ENCODE data around the gene DUS1L.

The DUS1L gene

GRCh38 chr17:82082456-82082855 is 16.9 kb upstream of the DUS1L start:
- in situ Hi-C loops (cut with HindIII; ENCODE audit: low pct_unique_long_range_greater_than_20kb, low sequenced_read_pairs) = no loop called here
- no peak for DNase-seq (ENCODE audit: low read depth in 1 of 2, low spot score in 1 of 2)
- no peak for TF ChIP-seq JUND (IDR thresholded peaks at IDR 0.05; ENCODE audit: low read depth)

- DNase-seq (ENCODE audit: low read depth in 1 of 2, low spot score in 1 of 2) = no peak
- TF ChIP-seq JUND (IDR thresholded peaks at IDR 0.05; ENCODE audit: low read depth) = no peak
- in situ Hi-C loops (cut with HindIII; ENCODE audit: low pct_unique_long_range_greater_than_20kb, low sequenced_read_pairs) = no loop called here
Observed at GRCh38 chr17:82081966-82082365, 16.4 kb upstream of the DUS1L start.

- no peak for TF ChIP-seq JUND (IDR thresholded peaks at IDR 0.05; ENCODE audit: low read depth)
- no peak for DNase-seq (ENCODE audit: low read depth in 1 of 2, low spot score in 1 of 2)
- in situ Hi-C loops (cut with HindIII; ENCODE audit: low pct_unique_long_range_greater_than_20kb, low sequenced_read_pairs) = no loop called here
Observed at GRCh38 chr17:82081546-82081945, 15.9 kb upstream of the DUS1L start.

GRCh38 chr17:82080789-82081464 is 15.3 kb upstream of the DUS1L start:
- no peak for DNase-seq (ENCODE audit: low read depth in 1 of 2, low spot score in 1 of 2)
- in situ Hi-C loops (cut with HindIII; ENCODE audit: low pct_unique_long_range_greater_than_20kb, low sequenced_read_pairs) = no loop called here
- no peak for TF ChIP-seq JUND (IDR thresholded peaks at IDR 0.05; ENCODE audit: low read depth)

DNA sequence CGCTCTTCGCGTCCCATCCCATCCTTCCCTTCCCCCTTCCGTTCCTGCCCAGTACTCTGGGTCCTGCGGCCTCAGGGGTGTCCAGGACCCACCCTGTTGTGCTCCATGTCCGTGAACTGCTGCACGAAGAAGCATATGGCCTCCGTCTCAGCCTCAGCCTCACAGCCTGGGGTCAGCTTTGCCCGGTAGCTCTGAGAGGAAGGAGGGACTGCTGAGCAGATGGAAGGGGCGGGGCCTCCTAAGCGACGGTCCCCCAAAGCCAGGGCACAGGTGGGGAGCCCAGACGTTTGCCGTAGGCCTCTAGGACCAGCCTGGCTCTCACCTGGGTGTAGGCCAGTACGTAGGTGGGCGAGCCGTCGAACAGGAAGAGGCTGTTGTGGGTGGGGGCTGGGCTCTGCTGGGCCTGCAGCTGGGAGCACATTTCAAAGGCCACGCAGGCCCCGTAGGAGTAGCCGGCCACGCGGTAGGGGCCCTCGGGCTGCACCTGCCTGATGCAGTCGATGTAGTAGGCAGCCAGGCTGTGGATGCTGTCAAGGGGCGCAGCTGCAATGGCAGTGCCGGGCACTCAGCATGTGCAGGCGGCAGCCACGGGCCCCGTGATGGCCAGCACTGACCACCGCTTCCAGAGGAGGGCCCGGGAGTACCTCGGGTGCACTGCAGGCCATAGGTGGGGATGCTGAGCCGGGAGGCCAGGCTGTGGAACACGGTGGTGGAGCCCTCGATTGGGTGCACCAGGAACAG is 14.6 kb upstream of the DUS1L start:
- in situ Hi-C loops (cut with HindIII; ENCODE audit: low pct_unique_long_range_greater_than_20kb, low sequenced_read_pairs) = no loop called here
- DNase-seq (ENCODE audit: low read depth in 1 of 2, low spot score in 1 of 2) = no peak
- TF ChIP-seq JUND (IDR thresholded peaks at IDR 0.05; ENCODE audit: low read depth) = no peak

DNA sequence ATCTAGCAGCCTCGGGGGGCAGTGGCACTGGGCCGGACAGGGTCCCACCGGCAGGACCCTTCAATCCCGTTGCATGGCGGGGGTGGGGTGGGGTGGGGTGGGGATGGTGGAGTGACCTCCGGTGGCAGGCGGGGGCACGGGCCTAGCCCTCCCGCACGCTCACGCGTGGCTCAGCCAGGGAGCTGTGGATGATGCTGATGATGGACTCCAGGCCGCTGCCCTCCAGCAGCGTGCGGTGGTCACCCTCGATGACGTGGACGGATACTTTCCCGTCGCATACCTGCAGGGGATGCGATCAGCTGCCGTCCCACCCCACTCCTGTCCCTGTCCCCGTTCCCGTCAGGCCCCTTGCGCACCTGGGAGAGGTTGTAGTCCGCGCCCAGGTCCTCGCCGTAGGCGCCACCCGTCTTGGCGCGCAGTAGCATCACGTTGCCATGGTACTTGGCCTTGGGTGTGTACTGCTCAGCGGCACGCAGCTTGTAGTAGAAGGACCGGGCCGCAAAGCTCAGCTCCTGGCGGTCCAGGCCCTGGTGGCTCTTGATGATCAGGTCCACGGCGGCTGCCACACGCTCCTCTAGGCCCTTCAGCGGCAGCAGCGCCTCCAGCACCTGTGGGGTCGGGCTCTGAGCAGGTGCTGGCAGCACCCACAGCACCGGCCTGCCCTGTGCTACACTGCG is 13.5 kb upstream of the DUS1L start:
- TF ChIP-seq JUND (IDR thresholded peaks at IDR 0.05; ENCODE audit: low read depth) = no peak
- in situ Hi-C loops (cut with HindIII; ENCODE audit: low pct_unique_long_range_greater_than_20kb, low sequenced_read_pairs) = no loop called here

GRCh38 chr17:82078433-82078832 is 12.8 kb upstream of the DUS1L start:
- in situ Hi-C loops (cut with HindIII; ENCODE audit: low pct_unique_long_range_greater_than_20kb, low sequenced_read_pairs) = no loop called here
- DNase-seq (ENCODE audit: low read depth in 1 of 2, low spot score in 1 of 2) = no peak
- TF ChIP-seq JUND (IDR thresholded peaks at IDR 0.05; ENCODE audit: low read depth) = no peak

More for the DNA sequence above, 13.5 kb upstream of the DUS1L start:
- no peak for DNase-seq (ENCODE audit: low read depth in 1 of 2, low spot score in 1 of 2)

GRCh38 chr17:82077617-82078358 is 12.2 kb upstream of the DUS1L start:
- in situ Hi-C loops (cut with HindIII; ENCODE audit: low pct_unique_long_range_greater_than_20kb, low sequenced_read_pairs) = no loop called here
- peak in 1 of 2 experiments; percentile 48 for DNase-seq (ENCODE audit: low read depth in 1 of 2, low spot score in 1 of 2)
- TF ChIP-seq JUND (IDR thresholded peaks at IDR 0.05; ENCODE audit: low read depth) = no peak

- TF ChIP-seq JUND (IDR thresholded peaks at IDR 0.05; ENCODE audit: low read depth) = no peak
- in situ Hi-C loops (cut with HindIII; ENCODE audit: low pct_unique_long_range_greater_than_20kb, low sequenced_read_pairs) = no loop called here
- DNase-seq (ENCODE audit: low read depth in 1 of 2, low spot score in 1 of 2) = no peak
Observed at GRCh38 chr17:82076785-82077591, 11.4 kb upstream of the DUS1L start.

DNA sequence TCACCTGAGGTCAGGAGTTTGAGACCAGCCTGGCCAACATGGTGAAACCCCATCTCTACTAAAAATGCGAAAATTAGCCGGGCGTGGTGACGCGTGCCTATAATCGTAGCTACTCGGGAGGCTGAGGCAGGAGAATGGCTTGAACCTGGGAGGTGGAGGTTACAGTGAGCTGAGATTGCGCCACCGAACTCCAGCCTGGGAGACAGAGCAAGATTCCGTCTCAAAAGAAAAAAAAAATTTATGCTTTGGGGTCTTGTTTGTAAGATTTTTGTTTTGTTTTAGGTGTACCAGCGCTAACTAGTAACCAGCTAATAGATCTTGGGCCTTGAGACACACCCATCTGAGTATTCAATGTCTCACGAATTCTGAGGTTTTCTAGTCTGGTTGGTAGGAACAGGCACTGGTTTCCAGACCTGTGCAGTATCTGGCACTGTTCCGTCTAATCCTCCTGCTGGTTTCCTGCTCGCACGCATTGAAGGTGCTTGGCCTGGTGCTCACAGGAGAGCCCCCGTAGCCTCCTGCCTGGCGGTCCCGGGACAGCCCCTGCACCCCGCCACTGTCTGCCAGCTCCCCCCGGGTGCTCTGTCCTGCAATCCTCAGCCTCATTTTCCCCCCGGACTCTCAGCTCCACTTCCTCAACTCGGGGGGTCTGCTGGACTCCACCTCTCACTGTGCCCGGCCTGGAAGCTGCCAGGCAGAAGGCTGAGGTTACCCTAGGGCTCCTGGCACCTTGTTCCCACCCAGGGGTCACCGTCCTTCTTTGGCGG is 10.6 kb upstream of the DUS1L start:
- 0 out of 2 replicates have a peak, but pooled peaks have one; percentile 24 for TF ChIP-seq JUND (IDR thresholded peaks at IDR 0.05; ENCODE audit: low read depth)
- peak in 1 of 2 experiments; percentile 48 for DNase-seq (ENCODE audit: low read depth in 1 of 2, low spot score in 1 of 2)
- in situ Hi-C loops (cut with HindIII; ENCODE audit: low pct_unique_long_range_greater_than_20kb, low sequenced_read_pairs) = no loop called here

GRCh38 chr17:82073446-82073845 is 7.8 kb upstream of the DUS1L start:
- TF ChIP-seq JUND (IDR thresholded peaks at IDR 0.05; ENCODE audit: low read depth) = no peak
- in situ Hi-C loops (cut with HindIII; ENCODE audit: low pct_unique_long_range_greater_than_20kb, low sequenced_read_pairs) = no loop called here
- DNase-seq (ENCODE audit: low read depth in 1 of 2, low spot score in 1 of 2) = no peak

All from T47D (cell line).